ENCODE data around the gene L3MBTL3. TPM values are rescaled to one million over a fixed set of nuclear protein-coding genes. Genes with fewer than 3 reads are reported as not detected.
A peak's percentile ranks its signal among the peaks of the same experiment; 100 is the strongest.

Gene L3MBTL3
- total RNA-seq, 1 experiment from 2014 or later = 3.1 TPM

DNA sequence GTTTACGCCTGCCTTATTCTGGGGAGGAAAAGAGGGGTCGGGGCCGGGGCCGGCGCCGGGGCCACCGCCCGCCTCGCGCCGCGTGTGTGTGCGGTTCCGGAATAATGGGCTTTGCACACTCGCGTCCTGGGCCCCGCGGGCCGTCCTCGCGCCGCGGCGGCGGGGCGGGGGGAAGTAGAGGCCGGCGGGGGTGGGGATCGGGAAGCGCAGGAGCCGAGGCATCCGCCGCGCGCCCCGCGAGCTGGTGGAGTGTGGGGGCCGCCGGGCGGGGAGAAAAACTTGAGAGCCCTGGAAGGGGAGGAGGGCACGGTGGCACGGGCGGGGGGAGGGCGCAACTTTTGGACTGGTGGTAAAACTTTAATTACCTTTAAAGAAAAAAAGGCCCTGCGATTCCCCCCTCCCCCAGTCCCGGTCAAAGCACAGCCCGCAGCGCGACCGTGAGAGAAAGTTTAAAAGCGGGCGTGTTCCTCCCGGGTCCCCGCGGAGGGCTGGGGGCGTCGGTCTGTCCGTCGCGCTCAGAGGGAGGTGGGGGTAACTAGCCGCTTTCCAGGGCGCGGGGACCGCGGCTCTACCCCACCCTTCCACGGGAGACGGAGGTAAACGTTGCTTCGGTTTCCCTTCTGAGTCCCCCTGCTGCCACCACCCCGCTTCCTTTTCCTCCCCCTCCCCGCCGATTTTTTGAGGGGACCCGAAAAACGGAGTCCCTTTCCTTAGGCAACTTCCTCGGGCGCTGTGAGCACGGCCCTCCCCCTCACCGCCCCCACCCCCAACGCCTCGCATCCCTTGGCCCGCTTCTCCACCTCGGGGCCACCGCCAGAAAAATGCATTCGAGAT lies 1.9 kb downstream of the L3MBTL3 start:
- H3K9ac ChIP-seq (ENCODE audit: low read length) = 0 out of 2 replicates have a peak overlapping the region, but pooled peaks have one; percentile 8
- ChIA-PET POLR2A (ENCODE audit: unreplicated experiment) (no interaction called here), CTCF (interaction anchor here (0.5 to 1.0 kb wide), 2 partner anchors 82 to 669 kb away, joined by 4 read pairs; no protein-coding TSS in a partner anchor)
- H3K27me3 ChIP-seq (ENCODE audit: low read length) = no peaks in the 10 kb centered on the region
- intact Hi-C loops (cut with micrococcal nuclease) = loop anchor here (5.0 kb wide), 2 partner anchors 423 to 523 kb away; no protein-coding TSS in a partner anchor
- peak overlapping the region; percentile 75 for H3K4me3 ChIP-seq (ENCODE audit: low read length)
- TF ChIP-seq EZH2phosphoT487 (IDR thresholded peaks at IDR 0.05; ENCODE audit: borderline replicate concordance, low read length) = no peak
- TF ChIP-seq EZH2 (IDR thresholded peaks at IDR 0.05; ENCODE audit: low read length, unreplicated experiment) = no peak
- TF ChIP-seq, protein P1, sequence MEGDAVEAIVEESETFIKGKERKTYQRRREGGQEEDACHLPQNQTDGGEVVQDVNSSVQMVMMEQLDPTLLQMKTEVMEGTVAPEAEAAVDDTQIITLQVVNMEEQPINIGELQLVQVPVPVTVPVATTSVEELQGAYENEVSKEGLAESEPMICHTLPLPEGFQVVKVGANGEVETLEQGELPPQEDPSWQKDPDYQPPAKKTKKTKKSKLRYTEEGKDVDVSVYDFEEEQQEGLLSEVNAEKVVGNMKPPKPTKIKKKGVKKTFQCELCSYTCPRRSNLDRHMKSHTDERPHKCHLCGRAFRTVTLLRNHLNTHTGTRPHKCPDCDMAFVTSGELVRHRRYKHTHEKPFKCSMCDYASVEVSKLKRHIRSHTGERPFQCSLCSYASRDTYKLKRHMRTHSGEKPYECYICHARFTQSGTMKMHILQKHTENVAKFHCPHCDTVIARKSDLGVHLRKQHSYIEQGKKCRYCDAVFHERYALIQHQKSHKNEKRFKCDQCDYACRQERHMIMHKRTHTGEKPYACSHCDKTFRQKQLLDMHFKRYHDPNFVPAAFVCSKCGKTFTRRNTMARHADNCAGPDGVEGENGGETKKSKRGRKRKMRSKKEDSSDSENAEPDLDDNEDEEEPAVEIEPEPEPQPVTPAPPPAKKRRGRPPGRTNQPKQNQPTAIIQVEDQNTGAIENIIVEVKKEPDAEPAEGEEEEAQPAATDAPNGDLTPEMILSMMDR (conservative IDR thresholded peaks at IDR 0.05; ENCODE audit: low read depth, low read length) = no peak
- no peaks in the 10 kb centered on the region for H4K20me1 ChIP-seq (ENCODE audit: low read length)
- H3K27ac ChIP-seq (ENCODE audit: low read length) = no peak overlapping the region
- no peaks in the 10 kb centered on the region for H3K9me3 ChIP-seq (ENCODE audit: low read length)
- no peaks in the 10 kb centered on the region; the same call in 1 of the 2 replicates for H3K4me1 ChIP-seq (ENCODE audit: insufficient read depth, low read length)
- peak overlapping the region; percentile 84 for H3K4me2 ChIP-seq (ENCODE audit: low read length)
- no peaks in the 10 kb centered on the region for H3F3A ChIP-seq (ENCODE audit: low read length, unreplicated experiment)
- no peaks in the 10 kb centered on the region for H3K36me3 ChIP-seq (ENCODE audit: low read depth, low read length)
- H2AFZ ChIP-seq (ENCODE audit: low read length) = peak overlapping the region; percentile 68
- H3K9me2 ChIP-seq (replicated peaks; ENCODE audit: low read length) = no peaks in the 10 kb centered on the region
- no peaks in the 10 kb centered on the region for H3K79me2 ChIP-seq (ENCODE audit: low read length)
- ATAC-seq (peak; percentile 14; the same call in 1 of the 2 replicates), DNase-seq (no peak)
- no TSS peak for BruUV-seq (replicated peaks)

DNA sequence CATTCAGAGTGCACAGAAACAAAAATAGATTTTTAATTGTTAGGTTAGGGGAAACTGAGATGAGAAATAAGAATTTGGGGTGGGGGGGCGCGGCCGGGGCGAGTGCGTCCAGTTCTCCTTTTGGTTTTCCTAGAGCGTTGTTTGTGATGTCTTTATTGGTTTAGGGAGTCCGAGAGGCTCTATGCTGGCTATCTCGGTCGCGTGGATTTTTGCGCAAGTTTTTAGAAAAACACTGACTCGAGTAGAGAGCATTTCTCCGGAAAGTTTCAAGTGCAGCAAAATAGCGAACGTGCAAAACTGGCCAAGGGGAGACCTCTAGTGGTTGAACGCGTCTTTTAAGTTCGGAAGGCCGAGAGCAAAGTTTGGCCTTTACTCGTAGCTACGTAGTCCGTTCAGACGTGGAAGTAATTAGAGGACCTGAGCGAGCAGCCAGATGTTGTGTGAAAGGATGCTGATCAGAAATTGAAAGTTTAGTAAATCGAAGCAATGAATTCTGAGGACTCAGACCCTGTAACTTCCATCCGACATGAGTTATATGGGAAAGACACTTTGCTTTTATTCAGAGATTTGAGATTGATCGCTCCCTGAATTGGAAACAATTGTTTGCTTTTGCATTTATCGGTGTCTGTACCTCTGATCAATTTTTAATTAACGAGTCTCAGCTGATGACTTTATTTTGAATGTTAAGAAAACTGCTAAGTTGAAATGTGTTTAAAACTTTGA lies 2.7 kb downstream of the L3MBTL3 start:
- Histone ChIP-seq H3K27me3 (ENCODE audit: low read length) (no peaks in the 10 kb centered on the region), H3K9me2 (replicated peaks; ENCODE audit: low read length) (no peaks in the 10 kb centered on the region), H3K4me2 (ENCODE audit: low read length) (peak overlapping the region; percentile 84), H3K4me3 (ENCODE audit: low read length) (peak overlapping the region; percentile 75), H3K79me2 (ENCODE audit: low read length) (no peaks in the 10 kb centered on the region), H3K9ac (ENCODE audit: low read length) (0 out of 2 replicates have a peak overlapping the region, but pooled peaks have one; percentile 8), H3F3A (ENCODE audit: low read length, unreplicated experiment) (no peaks in the 10 kb centered on the region), H4K20me1 (ENCODE audit: low read length) (no peaks in the 10 kb centered on the region), H3K9me3 (ENCODE audit: low read length) (no peaks in the 10 kb centered on the region), H3K4me1 (ENCODE audit: insufficient read depth, low read length) (no peaks in the 10 kb centered on the region; the same call in 1 of the 2 replicates), H3K36me3 (ENCODE audit: low read depth, low read length) (no peaks in the 10 kb centered on the region), H2AFZ (ENCODE audit: low read length) (peak overlapping the region; percentile 72), H3K27ac (ENCODE audit: low read length) (no peak overlapping the region)
- peak; percentile 85 for DNase-seq
- ATAC-seq = peak; percentile 54
- intact Hi-C loops (cut with micrococcal nuclease) = loop anchor here (1.0 to 5.0 kb wide), 3 partner anchors 128 to 524 kb away; no protein-coding TSS in a partner anchor
- ChIA-PET CTCF (interaction anchor here (0.5 to 1.0 kb wide), 6 partner anchors 30 to 670 kb away, joined by 3 to 4 read pairs (median 4); no protein-coding TSS in a partner anchor), POLR2A (ENCODE audit: unreplicated experiment) (no interaction called here)
- TF ChIP-seq, protein P1 (conservative IDR thresholded peaks at IDR 0.05; ENCODE audit: low read depth, low read length) = peak; percentile 77
- TF ChIP-seq EZH2phosphoT487 (IDR thresholded peaks at IDR 0.05; ENCODE audit: borderline replicate concordance, low read length) (no peak), EZH2 (IDR thresholded peaks at IDR 0.05; ENCODE audit: low read length, unreplicated experiment) (no peak)
- no TSS peak for BruUV-seq (replicated peaks)
